Body of pancreas (tissue), 4 donors: ENCODE data around the gene TEX29.

ENCODE experiments used
- CTCF ChIP-seq, 7 experiments: fragments of 450-650 bp in 4 of 7; fragments of 200-600 bp in 3 of 7; sonication (generic) in 3 of 7; IDR thresholded peaks; one replicate each; pipeline ENCODE4 v1.5.1; 2016 to 2019; ENCODE audit warnings: antibody characterized with exemption in 7 of 7
- POLR2A ChIP-seq, 3 donors: fragments of 450-650 bp; IDR thresholded peaks; one replicate each; pipeline ENCODE4 v1.6.1; 2016; ENCODE audit warnings: antibody characterized with exemption in 3 of 3, mild to moderate bottlenecking in 2 of 3

GRCh38 chr13:111323950-111324651, 3.7 kb downstream of the TEX29 start:
- no peak for TF ChIP-seq POLR2A (IDR thresholded peaks at IDR 0.05)
- TF ChIP-seq CTCF (IDR thresholded peaks at IDR 0.05), result no peak
